Epithelial cell of alveolus of lung (primary cell): ENCODE data around the gene REG3A. TPM values are rescaled to one million over a fixed set of nuclear protein-coding genes. Genes with fewer than 3 reads are reported as not detected.

Experiments
- total RNA-seq: library from RNA; depleted of rRNA; stranded (reverse); fragments of >200 nt; gene quantifications from 2 replicates; pipeline ENCODE4 v1.2.1, GENCODE V29; 2015

REG3A gene
- total RNA-seq: not detected in 2 replicates

GRCh38 chr2:79159653-79160052 lies at the start of gene REG3A:
REG3A (minus strand) TSS chr2:79159753; CDS start chr2:79159405, 348 bp downstream.

DNA sequence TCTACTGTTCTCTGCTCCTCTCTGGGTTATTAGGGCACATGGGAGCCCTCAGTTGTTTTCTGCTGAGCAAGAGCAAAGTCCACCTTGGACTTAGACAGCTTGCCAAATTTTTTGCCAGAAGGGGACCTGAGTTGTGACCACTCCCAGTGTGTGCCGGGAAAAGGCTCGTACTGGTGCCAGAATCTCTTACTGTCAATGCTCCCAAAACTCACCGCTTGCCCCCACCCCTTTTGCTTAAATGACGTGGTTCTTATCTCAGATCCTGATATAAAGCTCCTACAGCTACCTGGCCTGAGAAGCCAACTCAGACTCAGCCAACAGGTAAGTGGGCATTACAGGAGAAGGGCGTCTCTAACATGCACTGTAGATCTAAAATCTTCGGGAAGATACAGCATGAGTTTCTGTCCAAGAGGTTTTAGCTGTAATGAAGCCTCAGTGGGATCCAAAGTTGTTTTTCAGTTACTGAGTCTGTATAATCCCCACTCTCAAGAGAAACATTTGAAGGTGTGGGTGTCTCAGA lies 39.3 kb downstream of the REG3A start, which contains the start of gene REG1A:
Gene REG1A, plus strand, starts transcription at position 295 of the 520 bp plus-strand sequence. CDS start 374 bp downstream, outside the sequence.

Other genes with a start within 250 kb of the REG3A start
- not detected in 2 replicates for gene REG3G, start 134.1 kb downstream of the REG3A start, total RNA-seq
- gene REG1B, start 71.8 kb downstream of the REG3A start, total RNA-seq: not detected in 2 replicates
- not detected in 2 replicates for gene REG1A, start 39.3 kb downstream of the REG3A start, total RNA-seq